Endodermal cell (in vitro differentiated cells): ENCODE data around the gene NPEPPS. TPM values are rescaled to one million over a fixed set of nuclear protein-coding genes. Genes with fewer than 3 reads are reported as not detected.
A peak's percentile ranks its signal among the peaks of the same experiment; 100 is the strongest.
"Not testable (repeated sequence)": the region's sequence is repeated elsewhere in the genome, so short reads cannot be mapped to it uniquely, and the experiment has no call there.

Experiments
- DNase-seq: peaks from one replicate; pipeline ENCODE4 v3.0.0-alpha.2; 2017
- H3K27ac ChIP-seq: 2 replicates; pipeline ENCODE4 v1.5.1; 2013; ENCODE audit warnings: mild to moderate bottlenecking, low read depth, low read length, moderate library complexity
- H3K27me3 ChIP-seq: 2 replicates; pipeline ENCODE4 v1.6.1; 2013; ENCODE audit warnings: mild to moderate bottlenecking, low read length, moderate library complexity; ENCODE audit not compliant: insufficient read depth, control insufficient read depth, poor library complexity, severe bottlenecking
- H3K36me3 ChIP-seq: 2 replicates; pipeline ENCODE4 v1.7.0; 2013; ENCODE audit warnings: mild to moderate bottlenecking, low read length, moderate library complexity; ENCODE audit not compliant: control insufficient read depth, insufficient read depth
- H3K4me1 ChIP-seq: one replicate; pipeline ENCODE4 v1.7.0; 2013; ENCODE audit warnings: low read length; ENCODE audit not compliant: control insufficient read depth, insufficient read depth
- H3K4me3 ChIP-seq: 2 replicates; pipeline ENCODE4 v1.5.1; 2013; ENCODE audit warnings: mild to moderate bottlenecking, low read length, moderate library complexity
- H3K9ac ChIP-seq: 2 replicates; pipeline ENCODE4 v1.6.1; 2013; ENCODE audit warnings: mild to moderate bottlenecking, low read length, moderate library complexity; ENCODE audit not compliant: poor library complexity, severe bottlenecking; ENCODE audit errors: extremely low read depth
- H3K9me3 ChIP-seq: 2 replicates; pipeline ENCODE4 v1.6.1; 2013; ENCODE audit warnings: mild to moderate bottlenecking, low read length, moderate library complexity; ENCODE audit not compliant: control insufficient read depth
- H3K27ac Mint-ChIP-seq: 2 replicates; pipeline ENCODE4 v1.8.0; 2020; ENCODE audit warnings: mixed read lengths
- H3K27me3 Mint-ChIP-seq: 2 replicates; pipeline ENCODE4 v1.8.0; 2021; ENCODE audit warnings: mild to moderate bottlenecking, mixed read lengths; ENCODE audit not compliant: insufficient read depth
- H3K36me3 Mint-ChIP-seq: 2 replicates; pipeline ENCODE4 v1.8.0; 2020; ENCODE audit warnings: low read depth, mixed read lengths
- H3K4me1 Mint-ChIP-seq: 2 replicates; pipeline ENCODE4 v1.8.0; 2020; ENCODE audit warnings: mixed read lengths
- H3K4me3 Mint-ChIP-seq: 2 replicates; pipeline ENCODE4 v1.8.0; 2020; ENCODE audit warnings: mild to moderate bottlenecking, moderate library complexity, mixed read lengths
- H3K9me3 Mint-ChIP-seq: 2 replicates; pipeline ENCODE4 v1.8.0; 2020; ENCODE audit warnings: mild to moderate bottlenecking, mixed read lengths
- WGBS, 2 experiments: methylation state at CpG; one replicate each; pipeline versions ENCODE4 v1.1.5 to v1.1.7; 2013; ENCODE audit warnings: missing lambda C conversion rate in 2 of 2, mixed read lengths in 1 of 2; ENCODE audit not compliant: insufficient coverage in 1 of 2, insufficient read length in 1 of 2; 5-methylcytosine and 5-hydroxymethylcytosine counted together
- total RNA-seq, 2 donors: library from RNA; stranded (reverse); fragmentation: NEBNext Ultra II Directional in 1 of 2; extraction: Animal tissue kit (Norgen Biotek cat#: 25700) in 1 of 2; gene quantifications; 2 replicates in 1 of 2; 3 replicates in 1 of 2; pipeline ENCODE4 v1.2.1, GENCODE V29; 2021

The NPEPPS gene
- total RNA-seq, 2 donors from 2014 or later: 178 to 194 TPM

GRCh38 chr17:47544327-47544726, 13.4 kb downstream of the NPEPPS start:
- H3K27ac ChIP-seq, H3K27me3 ChIP-seq, H3K4me3 Mint-ChIP-seq, H3K4me1 ChIP-seq, H3K9ac ChIP-seq, H3K4me1 Mint-ChIP-seq, H3K4me3 ChIP-seq, H3K9me3 ChIP-seq, DNase-seq, H3K27me3 Mint-ChIP-seq, H3K27ac Mint-ChIP-seq, H3K9me3 Mint-ChIP-seq: not testable (repeated sequence)
- peaks cover 19% of the 10 kb centered on the region for H3K36me3 ChIP-seq
- H3K36me3 Mint-ChIP-seq: peaks cover 27% of the 10 kb centered on the region
- WGBS, 2 experiments: 94 to 100% methylated on average over 1 to 2 of the region's 6 CpGs

GRCh38 chr17:47554733-47555132, 23.8 kb downstream of the NPEPPS start:
- H3K9me3 Mint-ChIP-seq, H3K9ac ChIP-seq, H3K27ac Mint-ChIP-seq, H3K9me3 ChIP-seq, H3K4me3 Mint-ChIP-seq, H3K27me3 ChIP-seq, DNase-seq, H3K4me1 Mint-ChIP-seq, H3K27ac ChIP-seq, H3K4me1 ChIP-seq, H3K4me3 ChIP-seq, H3K27me3 Mint-ChIP-seq: not testable (repeated sequence)
- peaks cover 29% of the 10 kb centered on the region for H3K36me3 Mint-ChIP-seq
- peaks cover 12% of the 10 kb centered on the region for H3K36me3 ChIP-seq
- 89% methylated on average over 2 of the region's 4 CpGs; no CpG with 5 or more reads in 1 of the 2 experiments for WGBS, 2 experiments

- not testable (repeated sequence) for DNase-seq, H3K9ac ChIP-seq, H3K4me1 ChIP-seq, H3K9me3 ChIP-seq, H3K9me3 Mint-ChIP-seq, H3K4me3 ChIP-seq, H3K36me3 ChIP-seq, H3K4me1 Mint-ChIP-seq, H3K27ac ChIP-seq, H3K27me3 Mint-ChIP-seq, H3K4me3 Mint-ChIP-seq, H3K27me3 ChIP-seq
- Mint-ChIP-seq H3K27ac (peak overlapping the region; percentile 52), H3K36me3 (peaks cover 23% of the 10 kb centered on the region)
- WGBS, 2 experiments: 100% methylated on average over 1 of the region's 3 CpGs; no CpG with 5 or more reads in 1 of the 2 experiments
Observed at GRCh38 chr17:47556108-47556507, 25.2 kb downstream of the NPEPPS start.

- not testable (repeated sequence) for H3K27ac ChIP-seq, H3K4me3 ChIP-seq, DNase-seq
Observed at GRCh38 chr17:47560517-47561043, 29.7 kb downstream of the NPEPPS start.

GRCh38 chr17:47561698-47562405, 30.9 kb downstream of the NPEPPS start:
- H3K4me3 Mint-ChIP-seq, H3K4me1 ChIP-seq, H3K9me3 ChIP-seq, H3K27ac ChIP-seq, H3K27me3 Mint-ChIP-seq, H3K9ac ChIP-seq, H3K9me3 Mint-ChIP-seq, H3K27me3 ChIP-seq: not testable (repeated sequence)
- 56% methylated on average over 3 of the region's 5 CpGs; no CpG with 5 or more reads in 1 of the 2 experiments for WGBS, 2 experiments
- Histone ChIP-seq H3K36me3 (peaks cover 12% of the 10 kb centered on the region), H3K4me3 (peak overlapping the region; percentile 40)
- H3K36me3 Mint-ChIP-seq: peaks cover 18% of the 10 kb centered on the region
- peak; percentile 59 for DNase-seq
- H3K27ac Mint-ChIP-seq: peak overlapping the region; percentile 90
- H3K4me1 Mint-ChIP-seq: peaks cover 13% of the 10 kb centered on the region

More at GRCh38 chr17:47560517-47561043, 29.7 kb downstream of the NPEPPS start:
- not testable (repeated sequence) for H3K9me3 ChIP-seq, H3K9ac ChIP-seq, H3K27ac Mint-ChIP-seq, H3K4me3 Mint-ChIP-seq, H3K4me1 ChIP-seq, H3K27me3 Mint-ChIP-seq, H3K27me3 ChIP-seq, H3K36me3 ChIP-seq, H3K9me3 Mint-ChIP-seq
- H3K4me1 Mint-ChIP-seq: peaks cover 15% of the 10 kb centered on the region
- peaks cover 20% of the 10 kb centered on the region for H3K36me3 Mint-ChIP-seq

- H3K9me3 Mint-ChIP-seq: not testable (repeated sequence)
Observed at GRCh38 chr17:47562406-47562705, 31.4 kb downstream of the NPEPPS start.

GRCh38 chr17:47567261-47567660, 36.4 kb downstream of the NPEPPS start:
- H3K27ac Mint-ChIP-seq, H3K4me3 ChIP-seq, H3K9me3 Mint-ChIP-seq, H3K4me3 Mint-ChIP-seq, H3K4me1 ChIP-seq, H3K27me3 ChIP-seq, H3K9me3 ChIP-seq, H3K27ac ChIP-seq, DNase-seq, H3K4me1 Mint-ChIP-seq, H3K9ac ChIP-seq, H3K27me3 Mint-ChIP-seq: not testable (repeated sequence)
- H3K36me3 ChIP-seq: peaks cover 29% of the 10 kb centered on the region
- 100% methylated on average over 1 of the region's 3 CpGs; no CpG with 5 or more reads in 1 of the 2 experiments for WGBS, 2 experiments
- H3K36me3 Mint-ChIP-seq: peaks cover 31% of the 10 kb centered on the region

More at GRCh38 chr17:47562406-47562705, 31.4 kb downstream of the NPEPPS start:
- H3K4me3 ChIP-seq, DNase-seq, H3K4me1 ChIP-seq, H3K27ac ChIP-seq, H3K27me3 Mint-ChIP-seq, H3K27me3 ChIP-seq, H3K9me3 ChIP-seq, H3K9ac ChIP-seq, H3K27ac Mint-ChIP-seq, H3K4me3 Mint-ChIP-seq: not testable (repeated sequence)
- peaks cover 13% of the 10 kb centered on the region for H3K4me1 Mint-ChIP-seq
- H3K36me3 Mint-ChIP-seq: peaks cover 17% of the 10 kb centered on the region
- H3K36me3 ChIP-seq: peaks cover 12% of the 10 kb centered on the region
